Ovary (tissue), 9 donors: Measurements from ENCODE around the gene BEND7. TPM values are rescaled to one million over a fixed set of nuclear protein-coding genes. Genes with fewer than 3 reads are reported as not detected.

Source experiments
- DNase-seq, 5 donors: peaks; one replicate each; pipeline ENCODE4 v3.0.0-alpha.2; 2019 to 2020
- H3K27ac ChIP-seq, 2 donors: fragments of 200-600 bp; one replicate each; pipeline versions ENCODE4 v1.5.1 to v1.8.0; 2019 to 2022
- H3K27me3 ChIP-seq: fragments of 200-600 bp; one replicate; pipeline ENCODE4 v1.8.0; 2022
- H3K36me3 ChIP-seq: fragments of 200-600 bp; sonication (generic); one replicate; pipeline ENCODE4 v1.5.1; 2019
- H3K4me1 ChIP-seq: one replicate; pipeline ENCODE4 v1.8.1; 2013; ENCODE audit warnings: mild to moderate bottlenecking, moderate library complexity; ENCODE audit not compliant: insufficient read depth
- H3K4me3 ChIP-seq: fragments of 200-600 bp; sonication (generic); one replicate; pipeline ENCODE4 v1.5.1; 2017
- H3K9me3 ChIP-seq, 2 donors: fragments of 200-600 bp in 1 of 2; sonication (generic) in 1 of 2; one replicate each; pipeline versions ENCODE4 v1.5.1 to v1.8.1; 2013 to 2019; ENCODE audit warnings: mild to moderate bottlenecking in 1 of 2, moderate library complexity in 1 of 2
- CTCF ChIP-seq, 3 donors: fragments of 450-650 bp in 2 of 3; fragments of 200-600 bp in 1 of 3; IDR thresholded peaks; one replicate each; pipeline versions ENCODE4 v1.5.1 to v1.8.0; 2016 to 2022; ENCODE audit warnings: antibody characterized with exemption in 3 of 3, mild to moderate bottlenecking in 1 of 3
- EP300 ChIP-seq: sonication (generic); formaldehyde crosslinking; IDR thresholded peaks from one replicate; pipeline ENCODE4 v1.6.1; 2017; ENCODE audit warnings: antibody characterized with exemption
- POLR2A ChIP-seq: fragments of 450-650 bp; IDR thresholded peaks from one replicate; pipeline ENCODE4 v1.6.1; 2017; ENCODE audit warnings: antibody characterized with exemption, mild to moderate bottlenecking, moderate library complexity
- WGBS, 3 donors: extraction: QIAGEN DNeasy Blood & Tissue Kit in 1 of 3; methylation state at CpG; one replicate each; pipeline versions ENCODE4 v1.1.5 to v1.1.7; 2013 to 2017; 5-methylcytosine and 5-hydroxymethylcytosine counted together
- intact Hi-C, 4 donors: fragments of 100-400 bp; cut with DNase I; formaldehyde crosslinking; loops; one replicate each; pipeline versions ENCODE4 v1.11.0 to v1.15.1; 2022 to 2023
- polyA plus RNA-seq, 2 donors: library from polyadenylated mRNA; stranded (reverse); fragments of 200-250 nt in 1 of 2; fragments of 350-450 nt in 1 of 2; fragmentation: Illumina TruSeq in 1 of 2; extraction: RNeasy Lipid Tissue Mini Kit (QIAGEN cat#74804) in 1 of 2; gene quantifications; one replicate each; pipeline ENCODE4 v1.2.3, GENCODE V29; 2013 to 2014
- total RNA-seq, 7 donors: library from RNA; depleted of rRNA in 2 of 7; stranded (reverse); fragments of >200 nt in 2 of 7; fragmentation: NEBNext Ultra II Directional in 3 of 7; extraction: Animal tissue kit (Norgen Biotek cat#: 25700) in 3 of 7; gene quantifications; one replicate each; pipeline versions ENCODE4 v1.1.0 to v1.2.4, GENCODE V29; 2016 to 2023
- donor health status: DM: no; HTN: no; CAD: no; lungs with moderate emphysema.
- donor health status: DM: no; HTN: no; CAD: no.
- donor health status: Bipolar disorder and iron deficiency.
- donor health status: DM: yes; HTN: yes; CAD: no.
- donor health status: DM: no; HTN: no; CAD: no.
- donor health status: DM: yes; HTN: yes; CAD: no.

BEND7 gene
- total and polyA plus RNA-seq, 9 donors: 9.9 to 34.7 (median 19.8) TPM

DNA sequence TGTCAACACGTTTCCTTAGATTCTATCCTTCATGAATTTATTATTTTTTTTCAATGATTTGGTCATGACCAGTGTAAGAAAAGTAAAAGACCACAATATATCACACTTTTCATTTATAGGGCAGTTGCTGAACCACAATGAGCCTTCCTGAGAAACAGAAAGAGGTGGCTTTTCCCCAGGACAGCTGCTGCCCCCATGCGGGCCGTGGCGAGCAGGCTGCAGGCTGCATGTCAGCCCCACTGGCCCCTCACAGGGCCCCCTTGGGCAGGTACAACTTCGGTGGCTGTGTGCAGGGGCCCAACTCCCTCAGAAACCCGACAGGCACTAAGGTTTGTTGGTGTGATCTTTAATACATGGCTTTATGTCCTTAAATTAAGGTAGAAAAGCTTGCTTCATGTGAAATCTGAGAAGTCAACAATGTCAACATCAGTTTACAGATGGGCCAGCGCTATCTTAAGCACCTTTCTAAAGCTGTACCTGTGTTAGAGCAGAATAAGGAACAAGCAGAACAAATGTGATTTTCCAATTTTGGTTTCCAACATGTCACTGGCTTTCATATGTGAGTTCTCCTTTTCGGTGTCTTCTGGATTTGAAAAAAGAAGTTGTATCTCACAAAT is 10.6 kb downstream of the BEND7 start:
- H3K4me3 ChIP-seq: no peak overlapping the region
- intact Hi-C loops: no loop called here
- no peak overlapping the region for H3K27ac ChIP-seq
- H3K9me3 ChIP-seq: no peaks in the 10 kb centered on the region
- WGBS, 3 donors: 57 to 70% (median 62%) methylated on average over 8 of the region's 8 CpGs
- no peak for TF ChIP-seq CTCF (IDR thresholded peaks at IDR 0.05)
- no peak for TF ChIP-seq EP300
- H3K4me1 ChIP-seq: no peaks in the 10 kb centered on the region
- H3K36me3 ChIP-seq: no peaks in the 10 kb centered on the region
- H3K27me3 ChIP-seq: no peaks in the 10 kb centered on the region
- no peak for DNase-seq

DNA sequence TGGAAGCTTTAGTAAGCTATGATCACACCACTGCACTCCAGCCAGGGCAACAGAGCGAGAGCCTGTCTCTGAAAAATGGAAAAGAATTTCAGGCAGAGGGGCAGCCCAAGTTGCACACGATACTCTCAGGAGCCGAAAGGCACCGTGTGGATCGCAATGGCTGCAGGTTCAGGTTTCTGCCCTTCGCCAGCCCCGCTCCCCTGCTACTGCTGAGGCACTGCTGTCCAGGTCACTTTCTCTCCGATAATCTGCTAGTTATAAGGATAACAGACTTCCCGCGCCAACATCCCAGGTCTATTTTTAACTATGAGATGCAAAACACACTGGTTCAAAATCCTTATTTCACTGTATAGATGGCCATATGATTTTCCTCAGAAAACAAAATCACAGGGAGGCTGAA is 11.1 kb downstream of the BEND7 start:
- Histone ChIP-seq H3K27me3 (no peaks in the 10 kb centered on the region), H3K4me3 (no peak overlapping the region), H3K9me3 (no peaks in the 10 kb centered on the region), H3K27ac (no peak overlapping the region), H3K4me1 (no peaks in the 10 kb centered on the region), H3K36me3 (no peaks in the 10 kb centered on the region)
- 85 to 87% (median 87%) methylated on average over 10 of the region's 10 CpGs for WGBS, 3 donors
- DNase-seq: no peak
- TF ChIP-seq CTCF (IDR thresholded peaks at IDR 0.05) (no peak), POLR2A (no peak), EP300 (no peak)
- intact Hi-C loops: no loop called here

- H3K27ac ChIP-seq: no peak overlapping the region
- TF ChIP-seq EP300: no peak
- no peak for TF ChIP-seq POLR2A
- TF ChIP-seq CTCF (IDR thresholded peaks at IDR 0.05): no peak
- H3K4me3 ChIP-seq: no peak overlapping the region
- intact Hi-C loops: no loop called here
- H3K36me3 ChIP-seq: no peaks in the 10 kb centered on the region
- WGBS, 3 donors: 90 to 95% (median 91%) methylated on average over 13 of the region's 13 CpGs
- no peaks in the 10 kb centered on the region for H3K9me3 ChIP-seq
- no peaks in the 10 kb centered on the region for H3K27me3 ChIP-seq
- H3K4me1 ChIP-seq: no peaks in the 10 kb centered on the region
- no peak for DNase-seq
Observed at GRCh38 chr10:13516176-13516575, 12.6 kb downstream of the BEND7 start.

DNA sequence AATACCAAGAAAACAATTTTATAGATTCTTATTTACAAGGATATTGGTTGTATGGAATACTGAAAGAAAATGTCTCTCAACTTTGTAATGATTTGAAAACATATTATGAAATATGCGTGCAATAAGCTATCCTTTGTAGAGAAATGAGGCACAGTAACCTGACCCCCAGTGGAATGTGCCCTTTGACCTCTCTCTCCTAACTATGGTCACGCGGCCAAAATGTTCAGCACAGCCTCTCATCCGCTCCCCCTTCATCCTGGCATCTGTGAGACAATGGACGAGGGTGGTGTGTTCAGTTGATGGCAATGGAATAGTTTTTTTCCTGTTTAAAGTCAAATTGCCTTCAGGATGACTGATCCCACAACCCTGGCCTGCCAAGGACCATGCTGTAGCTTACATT is 13.3 kb downstream of the BEND7 start:
- intact Hi-C loops: no loop called here
- WGBS, 3 donors: 80 to 86% (median 80%) methylated on average over 5 of the region's 5 CpGs
- no peaks in the 10 kb centered on the region for H3K27me3 ChIP-seq
- no peaks in the 10 kb centered on the region for H3K9me3 ChIP-seq
- DNase-seq: no peak
- H3K27ac ChIP-seq: no peak overlapping the region
- no peak overlapping the region for H3K4me3 ChIP-seq
- no peak for TF ChIP-seq POLR2A
- no peak for TF ChIP-seq EP300
- H3K4me1 ChIP-seq: no peaks in the 10 kb centered on the region
- H3K36me3 ChIP-seq: no peaks in the 10 kb centered on the region

DNA sequence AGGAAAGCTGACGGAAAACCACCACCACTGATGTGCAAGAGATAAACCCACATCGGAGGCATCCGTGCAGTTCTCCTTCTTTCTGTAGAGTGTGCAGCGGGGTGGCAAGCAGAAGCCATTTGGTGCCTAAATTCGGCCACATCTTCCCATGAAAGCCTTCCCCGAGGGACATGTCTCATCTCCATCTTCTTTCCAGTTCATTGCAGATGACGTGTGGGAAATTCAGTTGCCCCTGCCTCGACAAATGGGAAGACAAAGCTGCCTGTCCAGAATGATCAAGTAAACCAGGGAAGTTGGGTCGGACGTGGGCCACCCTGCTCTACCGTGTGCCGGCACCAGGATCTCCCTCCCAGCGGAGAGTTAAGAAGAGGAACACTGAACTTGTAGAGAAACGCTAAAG is 14.5 kb downstream of the BEND7 start:
- Histone ChIP-seq H3K27ac (no peak overlapping the region), H3K36me3 (no peaks in the 10 kb centered on the region), H3K27me3 (no peaks in the 10 kb centered on the region), H3K4me3 (no peak overlapping the region), H3K9me3 (no peaks in the 10 kb centered on the region), H3K4me1 (no peaks in the 10 kb centered on the region)
- TF ChIP-seq POLR2A (no peak), EP300 (no peak), CTCF (IDR thresholded peaks at IDR 0.05) (no peak)
- intact Hi-C loops: no loop called here
- no peak for DNase-seq
- 91 to 95% (median 94%) methylated on average over 14 of the region's 14 CpGs for WGBS, 3 donors
